Fibroblast of villous mesenchyme (primary cell): Measurements from ENCODE around the gene MSN. TPM values are rescaled to one million over a fixed set of nuclear protein-coding genes. Genes with fewer than 3 reads are reported as not detected.

Experiments used
- DNase-seq: peaks from one replicate; pipeline ENCODE4 v3.0.0-alpha.2; 2010; ENCODE audit warnings: low read depth
- H3K4me3 ChIP-seq: 2 replicates; pipeline ENCODE4 v1.5.1; 2011; ENCODE audit warnings: low read depth, mild to moderate bottlenecking, low read length
- total RNA-seq: library from RNA; depleted of rRNA; stranded (reverse); fragments of >200 nt; gene quantifications from 2 replicates; pipeline ENCODE4 v1.2.3, GENCODE V29; 2012
- TF ChIP-seq, protein P1 (sequence below): IDR thresholded peaks from 2 replicates; pipeline ENCODE4 v1.5.1; 2012; ENCODE audit warnings: low read depth, mild to moderate bottlenecking, low read length; ENCODE audit not compliant: insufficient read depth

MSN gene
- total RNA-seq, 1 donor: 305 TPM

DNA sequence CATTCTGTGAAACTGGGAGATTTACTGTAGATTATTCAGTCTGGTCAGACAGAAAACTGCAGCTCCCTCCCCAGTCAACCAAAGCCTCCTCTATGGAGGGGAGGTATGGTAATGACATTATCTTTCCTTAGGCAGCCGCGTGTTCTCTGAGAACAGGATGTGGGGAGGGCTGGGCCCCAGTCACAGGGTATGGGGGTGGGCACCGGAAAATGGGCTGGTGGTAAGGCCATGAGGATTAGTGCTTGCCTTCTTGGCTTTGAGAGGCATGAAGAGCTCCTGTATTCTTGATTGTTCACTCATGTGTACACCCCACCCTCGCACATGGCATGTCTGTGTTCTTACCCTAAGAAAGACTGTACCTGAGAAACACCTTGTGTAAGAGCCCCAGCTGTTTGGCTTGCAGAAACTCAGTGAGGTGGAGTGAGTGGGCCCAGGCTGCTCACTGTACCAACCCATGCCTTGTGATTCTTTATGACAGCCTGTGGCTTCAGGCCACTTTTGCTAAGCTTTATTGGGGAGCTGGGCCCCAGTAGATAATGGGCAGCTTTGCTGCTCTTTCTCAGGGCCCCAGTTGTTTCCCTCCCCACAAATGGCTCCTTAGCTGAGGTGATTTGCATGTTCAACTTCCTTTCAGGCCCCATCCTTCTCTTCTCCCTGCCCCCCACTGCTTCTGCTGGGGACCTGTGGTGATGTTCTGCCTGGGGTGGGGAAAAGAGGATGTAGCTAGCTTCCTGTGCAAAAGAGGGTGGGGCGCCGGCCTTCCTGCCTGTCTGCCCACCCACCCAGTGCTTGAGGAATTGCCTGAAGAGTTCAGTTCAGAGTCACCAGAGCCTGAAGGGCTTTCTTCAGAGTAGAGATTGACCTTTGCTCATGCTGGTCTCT lies 30.7 kb downstream of the MSN start:
- H3K4me3 ChIP-seq: no peak overlapping the region
- peak; percentile 44 for DNase-seq
- TF ChIP-seq, protein P1, sequence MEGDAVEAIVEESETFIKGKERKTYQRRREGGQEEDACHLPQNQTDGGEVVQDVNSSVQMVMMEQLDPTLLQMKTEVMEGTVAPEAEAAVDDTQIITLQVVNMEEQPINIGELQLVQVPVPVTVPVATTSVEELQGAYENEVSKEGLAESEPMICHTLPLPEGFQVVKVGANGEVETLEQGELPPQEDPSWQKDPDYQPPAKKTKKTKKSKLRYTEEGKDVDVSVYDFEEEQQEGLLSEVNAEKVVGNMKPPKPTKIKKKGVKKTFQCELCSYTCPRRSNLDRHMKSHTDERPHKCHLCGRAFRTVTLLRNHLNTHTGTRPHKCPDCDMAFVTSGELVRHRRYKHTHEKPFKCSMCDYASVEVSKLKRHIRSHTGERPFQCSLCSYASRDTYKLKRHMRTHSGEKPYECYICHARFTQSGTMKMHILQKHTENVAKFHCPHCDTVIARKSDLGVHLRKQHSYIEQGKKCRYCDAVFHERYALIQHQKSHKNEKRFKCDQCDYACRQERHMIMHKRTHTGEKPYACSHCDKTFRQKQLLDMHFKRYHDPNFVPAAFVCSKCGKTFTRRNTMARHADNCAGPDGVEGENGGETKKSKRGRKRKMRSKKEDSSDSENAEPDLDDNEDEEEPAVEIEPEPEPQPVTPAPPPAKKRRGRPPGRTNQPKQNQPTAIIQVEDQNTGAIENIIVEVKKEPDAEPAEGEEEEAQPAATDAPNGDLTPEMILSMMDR: no peak

DNA sequence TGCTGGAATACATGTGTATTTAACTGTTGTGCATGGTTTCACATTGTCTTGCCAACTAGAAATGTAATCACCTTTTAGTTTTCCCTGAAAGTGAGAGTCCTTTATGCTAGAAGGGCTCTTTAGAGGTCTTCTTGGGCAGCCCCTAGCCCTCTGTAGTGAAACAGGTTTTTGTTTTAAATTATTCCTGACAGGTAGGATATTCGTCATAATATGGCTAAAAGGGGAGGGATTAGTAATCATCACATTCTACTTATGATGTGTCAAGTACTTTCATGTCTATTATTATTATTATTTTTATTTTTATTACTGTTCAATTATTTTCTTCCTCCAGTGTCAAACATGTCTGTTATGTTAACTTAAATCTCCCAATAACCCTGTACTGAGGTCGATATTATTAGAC lies 35.5 kb downstream of the MSN start:
- no peak for DNase-seq
- H3K4me3 ChIP-seq: no peak overlapping the region
- TF ChIP-seq, protein P1: no peak

GRCh38 chrX:65705439-65705838 lies 38.0 kb downstream of the MSN start:
- no peak overlapping the region for H3K4me3 ChIP-seq
- DNase-seq: no peak
- TF ChIP-seq, protein P1: no peak

DNA sequence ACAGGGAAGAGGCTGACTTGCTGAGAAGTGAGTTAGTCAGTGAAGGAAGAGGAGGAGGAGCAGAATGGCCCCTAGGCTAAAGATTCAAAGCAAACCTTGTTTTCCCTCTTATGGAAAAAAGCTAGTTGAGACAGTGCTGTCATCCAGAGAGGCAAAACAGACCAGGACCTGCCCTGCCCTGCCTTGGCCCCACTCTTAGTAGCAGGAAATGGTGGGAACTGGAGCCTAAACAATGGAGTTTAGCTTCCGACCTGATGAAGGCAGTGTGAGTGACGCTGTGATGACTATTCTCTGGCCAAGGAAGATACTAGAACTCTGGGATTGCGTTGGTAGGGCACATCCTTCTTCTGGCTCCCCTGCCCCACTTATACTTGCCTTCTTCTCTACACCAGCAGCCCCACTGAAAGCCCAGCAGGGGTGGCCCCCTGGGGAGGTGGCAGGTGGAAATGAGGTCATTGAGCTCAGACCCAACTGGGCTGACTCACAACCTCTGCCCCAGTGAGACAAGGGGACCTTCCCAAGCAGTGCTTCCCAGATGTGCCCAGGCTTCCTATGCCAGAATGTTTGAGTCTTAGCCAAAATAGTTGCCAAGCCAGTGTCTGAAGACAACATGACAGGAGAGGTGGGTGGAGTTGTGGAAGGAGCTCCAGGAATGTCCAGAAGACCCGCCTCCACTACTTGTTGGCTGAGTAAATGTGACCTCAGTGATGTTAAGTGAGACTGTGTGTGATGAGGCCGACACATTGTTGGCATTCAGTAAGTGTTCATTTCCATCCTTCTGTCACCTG lies 38.8 kb downstream of the MSN start:
- DNase-seq: peak; percentile 62
- H3K4me3 ChIP-seq: no peak overlapping the region
- TF ChIP-seq, protein P1: no peak

GRCh38 chrX:65707151-65707550 lies 39.7 kb downstream of the MSN start:
- TF ChIP-seq, protein P1: no peak
- H3K4me3 ChIP-seq: no peak overlapping the region
- DNase-seq: no peak

DNA sequence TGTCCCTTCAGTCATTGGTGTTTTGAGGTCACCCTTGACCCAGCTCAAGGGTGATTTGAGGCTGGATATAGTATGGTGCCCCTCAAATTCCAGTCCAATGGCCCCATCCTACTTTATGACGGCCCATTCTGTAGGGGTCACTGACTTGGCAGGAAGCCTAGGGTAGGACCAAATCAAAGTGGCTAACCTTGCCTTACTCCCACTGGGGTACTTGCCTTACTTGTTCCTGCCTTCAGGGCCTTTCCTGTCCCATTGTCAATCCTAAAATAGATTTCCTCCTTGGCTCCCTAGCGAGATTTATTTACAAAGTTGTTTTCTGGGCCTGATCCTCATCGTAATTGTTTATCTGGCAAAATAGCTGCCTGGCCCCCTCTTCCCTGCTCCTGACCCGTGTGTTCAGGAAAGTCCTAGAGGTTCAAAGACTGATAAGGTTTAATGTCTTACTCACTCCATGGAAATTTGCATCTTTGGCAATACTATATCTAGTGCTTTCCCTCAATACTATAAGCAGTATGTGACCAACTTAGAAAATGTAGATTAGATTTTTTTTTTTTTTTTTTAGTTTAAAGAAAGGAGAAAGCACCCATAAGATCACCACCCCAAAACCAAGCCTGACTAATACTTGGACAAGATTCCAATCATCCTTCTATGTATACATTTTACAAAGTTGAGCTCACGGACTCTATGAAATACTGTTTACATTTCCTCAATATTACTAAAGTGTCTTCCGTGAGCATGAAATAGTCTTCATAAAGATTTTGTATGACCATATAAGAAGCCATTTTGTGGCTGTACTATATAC lies 44.8 kb downstream of the MSN start:
- TF ChIP-seq, protein P1: no peak
- DNase-seq: no peak
- H3K4me3 ChIP-seq: no peak overlapping the region
